NAMALWA (cell line): ENCODE measurements around the gene ANKRD26.
"Not testable (repeated sequence)": the region's sequence is repeated elsewhere in the genome, so short reads cannot be mapped to it uniquely, and the experiment has no call there.

Source experiments
- DNase-seq: peaks from one replicate; pipeline ENCODE4 v3.0.0-alpha.2; 2015; ENCODE audit warnings: low spot score

ANKRD26 gene

DNA sequence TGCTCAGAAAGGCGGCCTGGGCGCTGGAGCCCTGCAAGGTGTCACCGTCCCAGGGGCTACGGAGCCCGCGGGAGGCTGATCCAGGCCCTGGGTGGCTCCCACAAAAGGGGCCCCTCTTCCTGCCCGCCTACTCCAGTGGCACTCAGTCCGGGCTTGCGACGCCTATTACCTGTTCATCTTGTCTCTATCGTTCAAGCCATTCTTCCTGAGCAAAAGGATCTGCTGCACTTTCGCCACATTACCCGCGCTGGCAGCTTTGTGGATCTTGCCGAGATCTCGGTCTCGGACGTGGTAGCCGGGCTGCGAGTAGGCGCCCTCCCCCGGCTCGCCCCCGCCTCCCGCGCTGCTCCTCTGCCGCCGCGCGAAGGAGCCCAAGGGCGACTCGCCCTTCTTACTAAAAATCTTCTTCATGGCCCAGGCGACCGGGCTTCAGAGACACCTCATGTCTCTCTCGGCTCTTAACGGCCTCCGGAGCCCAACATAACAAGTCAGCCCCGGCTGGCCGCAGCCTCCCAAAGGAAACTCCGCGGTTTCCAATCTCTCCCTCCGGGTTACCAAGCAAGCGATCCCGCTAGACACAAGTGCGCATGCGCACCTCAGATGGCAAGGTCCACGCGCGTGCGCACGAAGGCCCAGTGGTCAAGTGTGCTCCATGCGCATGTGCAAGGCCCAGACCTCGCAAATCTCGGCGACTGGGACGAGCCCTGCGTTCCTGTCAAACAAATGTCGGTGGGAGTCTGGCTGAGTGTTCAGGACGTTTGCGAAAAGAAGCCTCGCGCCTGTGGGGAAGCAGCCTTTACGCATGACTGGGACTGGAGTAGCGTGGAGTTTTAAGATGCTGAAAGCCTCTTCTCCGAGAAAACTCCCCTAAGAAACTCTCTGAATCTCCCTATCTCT lies at the start of gene ANKRD26:
ANKRD26 (minus strand) TSS at position 579 of the 897 bp plus-strand sequence; CDS start at position 411, 168 bp downstream.
- peak; percentile 98 for DNase-seq

DNA sequence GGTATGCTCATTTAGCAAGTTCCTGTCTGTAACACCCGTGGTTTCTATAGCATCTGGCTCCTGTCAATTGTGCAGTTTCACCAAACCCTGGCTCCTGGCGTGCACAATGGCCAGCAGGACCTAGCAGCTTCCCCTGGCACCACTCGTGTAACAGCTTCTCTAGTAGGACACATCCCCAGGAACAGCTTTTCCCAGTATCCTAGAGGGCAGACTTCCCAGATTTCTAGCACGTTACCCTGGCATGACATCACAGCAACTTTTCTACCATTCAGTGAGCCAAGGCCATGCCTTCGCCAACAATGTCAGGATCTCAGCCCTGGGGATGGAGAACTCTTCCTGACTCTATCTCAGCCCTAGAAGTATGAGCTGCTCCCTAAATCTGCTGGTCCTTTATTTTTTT lies 47.4 kb upstream of the ANKRD26 start:
- DNase-seq: no peak

DNA sequence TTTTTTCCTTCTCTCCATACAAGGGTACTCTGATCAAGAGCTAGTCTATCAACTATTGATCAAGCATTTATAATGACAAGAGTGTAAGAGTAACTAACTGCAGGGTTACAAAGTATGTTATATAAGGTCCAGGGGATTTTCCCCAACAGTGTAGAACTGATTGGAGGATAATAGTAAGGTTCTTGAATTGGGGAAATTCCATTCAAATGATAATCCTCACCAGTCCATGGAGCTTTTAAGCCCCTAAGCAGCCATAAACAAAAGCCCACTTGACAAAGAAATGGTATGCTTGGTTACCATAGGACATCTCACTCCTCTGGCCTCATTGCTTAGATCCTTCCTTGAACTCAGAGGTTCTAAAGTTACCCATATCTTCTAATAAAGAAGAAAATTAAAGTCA lies 45.6 kb upstream of the ANKRD26 start:
- DNase-seq: no peak

DNA sequence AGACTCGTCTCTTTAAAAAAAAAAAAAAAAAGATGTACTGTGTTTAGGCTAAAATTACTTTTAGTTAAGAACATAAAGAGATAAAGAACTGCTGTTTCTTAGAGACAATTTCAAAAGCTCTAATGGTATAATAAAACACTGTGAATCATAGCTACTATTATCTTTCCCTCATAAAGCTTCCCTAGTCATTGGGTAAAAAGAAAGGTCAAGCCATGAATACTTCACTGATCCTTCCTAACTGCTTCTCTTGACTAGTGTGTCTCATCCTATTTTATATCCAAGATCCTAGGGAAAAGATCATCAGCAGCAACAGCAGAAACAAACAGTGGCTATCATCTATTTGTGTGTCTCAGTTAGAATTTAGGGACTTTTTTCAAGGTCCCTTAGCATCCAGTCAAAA lies 43.4 kb upstream of the ANKRD26 start:
- no peak for DNase-seq

DNA sequence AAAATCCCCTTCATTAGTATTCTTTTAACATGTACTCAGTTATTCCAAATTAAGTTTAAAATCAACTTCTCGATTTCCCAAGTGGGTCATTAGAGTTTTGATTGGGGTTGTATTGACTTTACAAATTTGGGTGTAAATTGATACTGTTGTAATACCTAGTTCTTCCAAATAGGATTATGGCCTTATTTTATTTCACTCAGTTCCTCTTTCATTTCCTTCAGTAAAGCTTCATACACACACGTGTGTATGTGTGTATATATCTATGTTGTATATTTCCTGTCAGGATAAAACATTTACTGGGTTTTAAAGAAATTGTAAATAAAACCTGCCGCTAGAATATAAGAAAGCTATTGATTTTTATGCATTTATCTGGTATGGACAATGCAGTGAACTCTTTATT lies 38.0 kb upstream of the ANKRD26 start:
- peak; percentile 18 for DNase-seq

DNA sequence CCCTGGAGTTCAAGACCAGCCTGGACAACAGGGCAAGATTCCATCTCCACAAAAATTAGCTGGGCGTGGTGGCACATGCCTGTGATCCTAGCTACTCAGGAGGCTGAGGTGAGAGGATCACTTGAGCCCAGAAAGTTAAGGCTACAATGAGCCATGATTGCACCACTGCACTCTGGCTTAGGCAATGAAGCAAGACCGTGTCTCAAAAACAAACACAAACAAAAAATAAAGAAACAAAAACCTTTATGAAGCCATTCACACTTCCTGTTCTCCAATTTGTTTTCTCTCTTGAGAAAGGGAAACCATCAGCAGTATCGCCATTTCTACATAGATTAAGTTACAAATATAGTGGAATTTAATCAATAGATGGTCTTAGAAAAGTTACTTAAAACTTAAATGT lies 34.1 kb upstream of the ANKRD26 start:
- DNase-seq: no peak

DNA sequence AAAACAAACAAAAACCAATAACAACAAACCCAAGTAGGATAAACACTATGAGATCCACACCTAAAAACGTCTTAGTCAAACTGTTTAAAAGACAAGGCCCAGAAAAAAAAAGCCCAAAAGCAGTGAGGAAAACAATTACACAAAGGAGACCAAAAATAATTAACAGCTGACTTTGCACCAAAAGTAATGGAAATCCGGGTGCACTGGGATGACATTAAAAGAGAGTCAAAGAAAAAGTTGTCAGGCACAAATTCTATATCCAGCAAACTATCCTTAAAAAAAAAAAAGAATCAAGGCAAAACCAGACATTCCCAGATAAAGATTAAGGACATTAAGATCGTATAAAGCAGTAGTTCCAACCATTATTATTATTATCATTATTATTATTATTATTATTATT lies 7.9 kb upstream of the ANKRD26 start:
- DNase-seq: no peak

DNA sequence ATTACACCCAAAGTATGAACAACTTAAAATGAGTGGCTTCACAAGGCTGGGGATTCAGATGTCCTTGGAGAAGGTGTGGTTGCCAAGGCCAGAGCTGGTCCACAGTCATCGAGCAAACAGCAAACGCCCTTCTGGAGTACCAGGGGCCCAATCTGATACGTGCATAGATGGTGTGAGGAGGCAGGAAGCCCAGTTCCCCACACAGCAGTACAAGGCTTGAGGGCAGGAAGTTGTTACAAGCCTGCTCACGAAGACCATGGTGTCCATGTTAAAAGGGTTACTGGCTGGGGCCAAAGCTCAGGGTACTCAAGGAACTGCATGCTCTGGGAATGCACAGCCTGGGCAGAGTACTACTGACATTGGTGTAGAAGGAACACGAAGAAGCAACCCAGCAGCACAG lies 4.6 kb upstream of the ANKRD26 start:
- peak; percentile 10 for DNase-seq

DNA sequence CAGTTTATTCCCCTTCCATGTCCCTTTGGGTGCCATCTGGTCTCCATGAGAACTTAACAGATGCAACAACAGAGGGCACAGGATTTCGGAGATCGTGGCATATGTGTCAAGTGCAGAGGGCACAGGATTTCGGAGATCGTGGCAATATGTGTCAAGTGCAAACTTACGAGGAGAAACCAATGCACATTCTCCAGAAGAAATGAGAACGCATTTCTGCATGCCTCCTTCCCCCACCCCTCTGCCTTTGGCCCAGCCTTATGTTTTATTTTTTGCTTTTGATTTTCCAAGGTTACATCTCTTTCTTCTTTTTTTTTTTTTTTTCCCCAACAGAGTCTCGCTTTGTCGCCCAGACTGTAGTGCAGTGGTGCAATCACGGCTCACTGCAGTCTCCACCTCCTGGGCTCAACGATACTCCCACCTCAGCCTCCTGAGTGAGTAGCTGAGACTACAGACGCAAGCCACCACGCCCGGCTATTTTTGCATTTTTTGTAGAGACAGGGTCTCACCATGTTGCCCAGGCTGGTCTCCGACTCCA lies 586 bp upstream of the ANKRD26 start:
- no peak for DNase-seq

DNA sequence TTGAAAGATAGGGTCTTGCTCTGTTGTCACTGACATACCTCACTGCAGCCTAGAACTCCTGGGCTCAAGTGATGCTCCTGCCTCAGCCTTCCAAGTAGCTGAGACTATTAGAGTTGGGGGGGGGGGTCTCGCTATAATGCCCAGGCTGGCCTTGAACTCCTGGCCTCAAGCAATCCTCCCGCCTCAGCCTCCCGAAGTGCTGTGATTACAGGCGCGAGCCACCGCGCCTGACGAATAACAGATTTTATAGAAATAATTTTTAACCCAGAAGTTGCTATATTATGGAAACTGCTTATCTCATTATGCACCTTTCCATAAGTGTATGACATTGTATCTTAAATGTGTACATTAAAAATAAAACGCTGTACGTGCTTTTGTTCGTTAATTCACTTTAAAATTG lies 846 bp downstream of the ANKRD26 start:
- no peak for DNase-seq

DNA sequence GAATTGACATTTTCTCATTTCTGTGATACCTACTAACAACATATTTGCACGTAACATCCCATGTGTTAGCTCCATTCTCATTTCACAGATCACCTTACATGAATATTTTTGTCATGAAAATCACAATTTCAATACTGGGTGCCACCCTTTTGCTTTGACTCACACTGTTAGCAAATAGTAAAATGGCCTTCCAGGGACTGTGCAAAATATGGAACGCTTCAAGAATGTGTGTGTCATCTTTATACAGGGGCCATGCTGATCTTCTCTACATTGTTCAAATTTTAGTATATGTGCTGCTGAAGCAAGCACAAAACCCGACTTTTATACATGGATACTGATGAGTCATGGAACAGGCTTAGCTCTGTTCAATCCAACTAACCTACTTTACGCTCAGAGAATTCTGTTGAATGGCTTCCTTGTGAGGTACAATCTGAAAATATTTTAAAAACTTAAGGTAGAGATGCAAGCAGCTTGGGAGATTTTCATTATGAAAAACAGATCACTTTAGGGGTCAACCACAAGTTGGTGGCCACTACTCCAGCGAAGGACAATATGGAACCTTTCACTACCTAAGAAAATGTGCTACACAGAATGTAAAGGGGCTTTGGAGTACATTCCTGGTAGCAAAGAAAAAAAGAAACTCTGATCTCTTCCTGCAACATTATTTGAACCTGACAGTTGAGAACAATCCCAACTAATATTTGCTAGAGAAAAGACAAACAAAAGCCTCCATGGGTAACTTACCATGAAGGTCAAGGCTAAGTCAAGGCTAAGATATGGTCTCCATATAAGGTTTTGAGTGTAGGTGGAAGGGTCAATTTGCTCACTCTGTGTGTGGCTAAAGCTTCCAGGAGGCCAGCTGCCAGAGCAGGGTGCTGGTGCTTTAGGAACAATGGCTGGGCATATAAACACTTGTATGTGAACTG lies 11.9 kb downstream of the ANKRD26 start:
- DNase-seq: no peak

DNA sequence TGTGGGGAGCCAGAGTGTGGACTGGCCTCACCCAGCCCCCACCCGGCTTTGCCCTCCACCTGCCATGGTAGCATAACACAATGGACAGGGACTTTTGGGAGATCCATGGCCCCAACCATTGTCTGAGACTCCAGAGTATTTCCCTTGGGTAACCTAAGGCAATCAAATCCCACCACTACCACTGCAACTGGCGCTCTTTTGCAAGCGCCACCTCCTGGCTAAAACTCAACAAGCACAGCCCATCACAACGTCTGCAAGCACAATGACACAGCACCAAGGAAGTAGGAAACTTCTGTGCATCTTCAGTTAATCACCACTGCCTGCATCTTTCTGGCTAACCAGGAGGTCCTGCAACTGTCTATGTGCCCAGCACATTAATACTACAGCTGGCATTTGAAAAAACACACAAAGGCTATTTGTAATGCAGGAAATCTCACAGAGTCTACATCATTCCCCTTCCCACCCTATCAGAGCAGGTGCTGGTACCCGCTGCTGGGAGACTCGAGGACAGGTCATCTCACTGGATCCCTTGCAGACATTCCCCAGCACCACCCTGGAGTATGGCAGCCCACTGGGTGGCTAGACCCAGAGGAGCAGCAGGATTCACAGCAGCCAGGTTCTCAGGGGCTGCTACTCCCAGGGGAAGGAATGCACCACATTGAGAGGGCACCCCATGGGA lies 27.7 kb downstream of the ANKRD26 start:
- peak; percentile 16 for DNase-seq

DNA sequence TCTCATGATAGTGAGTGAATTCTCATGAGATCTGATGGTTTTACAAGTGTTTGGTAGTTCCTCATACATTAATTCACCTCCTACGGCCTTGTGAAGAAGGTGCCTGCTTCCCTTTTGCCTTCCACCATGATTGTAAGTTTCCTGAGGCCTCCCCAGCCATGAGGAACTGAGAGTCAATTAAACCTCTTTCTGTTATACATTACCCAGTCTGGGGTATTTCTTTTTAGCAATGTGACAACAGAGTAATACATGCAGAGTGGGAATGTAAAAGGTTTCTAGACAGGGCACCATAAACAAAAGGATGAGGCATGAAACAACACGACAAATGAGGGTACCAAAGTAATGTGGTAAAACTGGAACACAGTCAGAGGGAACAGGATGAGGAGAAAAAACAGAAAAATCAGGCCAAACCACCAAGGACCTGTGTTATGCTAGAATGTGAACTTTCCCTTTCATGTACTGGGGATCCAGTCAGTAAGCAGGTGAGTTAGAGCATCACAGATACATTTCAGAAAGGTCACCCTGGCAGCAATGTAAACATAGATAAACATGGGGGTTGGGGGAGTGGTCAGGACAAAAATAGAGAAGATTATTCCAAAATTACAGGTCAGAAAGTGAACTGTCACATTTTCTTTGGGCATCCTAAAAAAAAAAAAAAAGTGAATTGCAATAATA lies 31.9 kb downstream of the ANKRD26 start:
- DNase-seq: no peak

DNA sequence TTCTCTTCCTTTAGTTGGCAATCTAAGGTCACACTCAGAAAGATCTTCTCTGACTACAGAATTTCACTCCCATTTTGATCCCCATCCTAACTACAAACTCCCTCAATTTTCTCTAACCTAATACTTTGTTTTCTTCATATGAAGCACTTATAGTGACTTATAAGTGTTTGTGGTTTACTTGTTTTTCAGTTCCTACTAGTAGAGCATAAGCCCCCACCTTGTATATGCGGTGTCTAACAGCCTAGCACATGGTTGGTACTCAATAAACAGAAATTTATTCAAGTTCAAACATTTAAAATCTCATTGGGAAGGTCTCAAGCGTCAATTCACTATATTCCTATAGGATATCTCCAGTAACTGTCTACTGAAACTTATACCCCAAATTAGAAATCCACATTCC lies 35.2 kb downstream of the ANKRD26 start:
- DNase-seq: no peak

DNA sequence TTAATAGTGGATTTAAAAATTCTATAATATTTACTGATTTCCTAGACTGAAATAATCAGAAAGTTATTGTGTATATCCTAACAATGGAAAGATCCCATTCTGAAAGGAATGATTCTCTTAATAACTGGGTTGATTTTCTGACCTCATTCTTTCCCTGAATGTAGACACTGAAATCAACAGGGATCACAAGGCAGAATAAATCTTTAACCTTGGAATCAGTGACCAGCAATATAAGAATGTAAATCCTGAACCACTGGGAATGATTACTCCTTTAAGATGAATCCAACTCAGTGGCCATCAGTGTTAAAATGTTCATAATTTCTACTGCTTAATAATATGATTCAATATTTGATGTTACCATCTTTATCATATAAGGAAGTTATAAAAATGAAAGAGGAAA lies 47.6 kb downstream of the ANKRD26 start:
- DNase-seq: no peak

DNA sequence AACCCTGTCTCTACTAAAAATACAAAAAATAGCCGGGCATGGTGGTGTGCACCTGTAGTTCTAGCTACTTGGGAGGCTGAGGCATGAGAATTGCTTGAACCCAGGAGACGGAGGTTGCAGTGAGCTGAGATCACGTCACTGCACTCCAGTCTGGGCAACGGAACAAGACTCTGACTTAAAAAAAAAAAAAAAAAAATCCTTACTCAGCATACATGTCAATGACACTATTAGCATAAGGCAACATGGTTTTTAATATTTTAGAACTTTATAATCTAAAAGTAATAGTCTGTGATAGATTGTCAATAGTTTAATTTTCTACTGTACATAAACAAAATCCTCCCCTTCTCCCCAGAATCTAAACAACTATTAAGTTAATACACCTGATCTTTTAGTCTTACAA lies 55.0 kb downstream of the ANKRD26 start:
- not testable (repeated sequence) for DNase-seq

DNA sequence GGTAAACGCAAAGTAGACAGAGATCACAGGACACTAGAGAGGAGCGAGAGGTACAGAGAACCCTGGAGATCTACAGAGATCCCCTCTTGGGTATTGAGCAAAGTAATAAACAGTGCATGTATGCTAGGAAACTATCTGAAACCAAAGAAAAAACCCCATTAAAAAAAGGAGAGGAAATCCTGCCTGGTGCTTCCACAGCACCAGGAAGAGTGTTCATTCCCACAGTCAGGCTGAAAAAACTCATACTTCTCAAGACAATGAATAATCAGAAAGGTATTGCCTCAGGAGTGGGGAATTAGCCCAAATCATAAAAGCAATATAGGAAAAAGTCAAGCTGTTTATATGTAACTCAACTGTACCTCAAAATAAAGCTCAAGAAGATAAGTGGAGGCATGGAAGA lies 59.1 kb downstream of the ANKRD26 start:
- DNase-seq: no peak

DNA sequence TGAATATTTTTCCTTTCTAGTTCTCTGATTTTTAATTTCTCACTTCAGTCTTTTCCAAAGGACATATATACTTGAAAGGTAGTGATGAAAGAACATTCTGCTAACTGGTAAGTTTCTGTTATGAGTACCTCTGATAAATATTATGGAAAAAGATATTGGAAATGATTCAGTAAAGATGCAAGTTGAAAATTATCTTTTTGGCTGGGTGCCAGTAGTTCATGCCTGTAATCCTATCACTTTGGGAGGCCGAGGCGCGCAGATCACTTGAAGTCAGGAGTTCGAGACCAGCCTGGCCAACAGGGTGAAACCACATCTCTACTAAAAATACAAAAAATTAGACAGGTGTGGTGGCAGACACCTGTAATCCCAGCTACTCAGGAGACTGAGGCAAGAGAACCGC lies 62.1 kb downstream of the ANKRD26 start:
- no peak for DNase-seq

DNA sequence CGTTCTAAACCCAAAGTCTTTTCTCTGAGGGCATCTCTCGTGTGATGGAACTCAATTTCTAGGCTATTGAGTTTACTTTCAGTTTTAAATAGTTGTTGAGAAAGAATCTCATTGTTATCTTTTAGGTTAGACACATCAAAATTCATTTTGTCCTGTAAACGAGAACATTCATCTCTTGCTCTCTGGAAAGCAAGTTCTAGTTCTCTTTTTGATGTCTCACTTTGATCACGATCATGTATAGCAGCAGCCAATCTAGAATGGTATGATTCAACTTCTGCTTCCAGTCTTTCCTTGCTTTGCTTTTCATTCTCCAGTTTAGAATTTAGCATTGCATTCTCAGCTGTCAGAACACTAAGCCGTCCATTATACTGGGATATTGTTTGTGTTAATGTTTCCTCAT lies 65.1 kb downstream of the ANKRD26 start:
- no peak for DNase-seq

DNA sequence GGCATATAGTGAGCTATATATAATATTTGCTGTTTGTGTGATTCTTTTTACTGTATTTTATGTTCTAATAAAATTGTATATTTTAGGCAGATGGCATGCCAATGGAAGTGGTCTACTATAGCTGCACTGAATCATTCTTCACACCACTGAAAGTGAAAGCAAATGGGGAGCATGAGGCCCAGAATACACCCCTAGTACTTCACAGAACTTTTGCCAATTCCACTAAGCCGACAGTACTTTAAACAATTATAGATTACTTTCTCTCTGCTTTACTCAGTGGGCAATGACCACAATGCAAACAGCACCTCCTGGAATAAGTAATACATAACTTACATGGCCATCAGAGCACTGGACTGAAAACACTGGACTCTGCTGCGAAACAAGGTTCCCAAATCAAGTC lies 70.2 kb downstream of the ANKRD26 start:
- no peak for DNase-seq

DNA sequence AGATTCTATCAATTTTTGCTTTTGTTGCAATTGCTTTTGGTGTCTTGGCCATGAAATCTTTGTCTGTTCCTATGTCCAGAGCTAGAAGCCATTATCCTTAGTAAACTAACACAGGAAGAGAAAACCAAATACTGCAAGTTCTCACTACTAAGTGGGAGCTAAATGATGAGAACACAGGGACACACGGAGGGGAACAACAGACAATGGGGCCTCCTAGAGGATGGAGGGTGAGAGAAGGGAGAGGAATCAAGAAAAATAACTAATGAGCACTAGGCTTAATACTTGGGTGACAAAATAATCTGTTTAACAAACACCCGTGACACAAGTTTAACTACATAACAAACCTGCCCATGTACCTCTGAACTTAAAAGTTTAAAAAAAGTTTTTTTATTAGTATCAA lies 78.2 kb downstream of the ANKRD26 start:
- no peak for DNase-seq

DNA sequence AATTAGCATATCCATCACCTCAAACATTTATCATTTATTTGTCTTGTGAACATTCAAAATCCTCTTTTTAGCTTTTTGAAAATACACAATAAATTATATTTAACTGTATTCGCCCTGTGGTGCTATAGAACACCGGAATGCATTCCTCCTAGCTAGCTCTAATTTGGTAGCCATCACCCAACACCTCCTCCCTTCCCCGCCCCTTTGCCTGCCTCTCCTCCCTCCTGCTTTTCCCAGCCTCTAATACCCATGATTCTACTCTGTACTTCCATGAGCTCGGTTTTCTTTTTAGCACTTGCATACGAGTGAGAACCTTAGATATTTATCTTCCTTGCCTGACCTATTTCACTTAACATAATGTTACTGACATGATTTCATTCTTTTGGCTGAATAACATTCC lies 80.1 kb downstream of the ANKRD26 start:
- DNase-seq: no peak
